GM18870 (cell line): ENCODE data around the gene MEF2B.

Experiments
- ATAC-seq: cut with Tn5 transposase; IDR thresholded peaks from one replicate; pipeline ENCODE4 v1.9.1; 2021; ENCODE audit warnings: moderate library complexity; ENCODE audit not compliant: unreplicated experiment

Gene MEF2B

DNA sequence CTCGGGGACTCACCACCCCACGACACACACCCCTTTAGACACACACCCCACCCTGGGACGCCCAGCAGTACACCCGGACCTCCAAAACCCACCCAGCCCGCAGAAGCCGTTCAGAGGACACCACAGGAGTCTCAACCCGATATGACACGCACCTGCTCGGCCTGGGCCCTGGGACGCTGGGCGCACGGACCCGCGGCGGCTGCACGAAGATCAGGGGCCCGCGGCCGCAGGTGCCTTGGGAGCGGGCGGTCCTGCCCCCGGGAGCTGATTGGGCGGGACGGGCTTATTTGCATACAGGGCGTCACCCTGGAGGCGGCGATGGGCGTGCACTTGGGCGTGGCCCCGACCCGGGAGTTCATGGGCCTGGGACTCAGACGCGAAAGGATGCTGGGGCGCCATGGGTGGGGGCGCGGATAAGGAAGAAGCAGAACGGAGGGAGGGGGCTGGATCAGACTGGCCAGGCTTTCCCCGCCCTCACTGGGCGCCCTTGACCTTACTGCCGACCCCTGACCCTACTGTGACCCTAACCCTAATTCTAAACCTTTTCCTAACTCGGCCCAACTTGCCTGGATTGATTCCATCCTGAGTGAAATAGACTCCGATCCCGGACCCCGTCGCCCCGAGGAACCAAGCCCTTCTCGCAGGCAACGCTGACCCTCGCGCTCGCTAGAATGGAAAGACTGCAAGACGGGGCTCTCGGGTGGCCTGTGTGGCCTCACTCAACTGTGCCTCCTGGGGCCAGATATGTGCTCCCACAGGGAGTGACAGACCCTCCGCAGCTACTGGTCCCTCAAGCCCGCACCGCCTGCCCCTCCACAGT, at the start of gene MEF2B:
TSS of gene MEF2B (minus strand) at position 211 of the 820 bp plus-strand sequence. CDS start 19,528 bp downstream, outside the sequence.
- ATAC-seq = peak; percentile 60

DNA sequence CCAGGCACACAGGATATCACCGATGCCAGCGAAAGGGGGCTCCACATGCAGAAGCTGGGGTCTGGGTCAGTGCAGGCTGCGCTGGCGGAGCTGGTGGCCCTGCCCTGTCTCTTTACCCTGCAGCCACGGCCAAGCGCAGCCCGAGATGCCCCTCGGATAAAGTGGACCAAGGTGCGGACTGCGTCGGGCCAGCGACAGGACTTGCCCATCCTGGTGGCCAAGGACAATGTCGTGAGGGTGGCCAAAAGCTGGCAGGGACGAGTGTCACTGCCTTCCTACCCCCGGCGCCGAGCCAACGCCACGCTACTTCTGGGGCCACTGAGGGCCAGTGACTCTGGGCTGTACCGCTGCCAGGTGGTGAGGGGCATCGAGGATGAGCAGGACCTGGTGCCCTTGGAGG, 48.8 kb upstream of the MEF2B start:
- no peak for ATAC-seq

GRCh38 chr19:19217099-19217498, 47.0 kb upstream of the MEF2B start:
- no peak for ATAC-seq

GRCh38 chr19:19215792-19216191, 45.7 kb upstream of the MEF2B start:
- ATAC-seq = no peak

DNA sequence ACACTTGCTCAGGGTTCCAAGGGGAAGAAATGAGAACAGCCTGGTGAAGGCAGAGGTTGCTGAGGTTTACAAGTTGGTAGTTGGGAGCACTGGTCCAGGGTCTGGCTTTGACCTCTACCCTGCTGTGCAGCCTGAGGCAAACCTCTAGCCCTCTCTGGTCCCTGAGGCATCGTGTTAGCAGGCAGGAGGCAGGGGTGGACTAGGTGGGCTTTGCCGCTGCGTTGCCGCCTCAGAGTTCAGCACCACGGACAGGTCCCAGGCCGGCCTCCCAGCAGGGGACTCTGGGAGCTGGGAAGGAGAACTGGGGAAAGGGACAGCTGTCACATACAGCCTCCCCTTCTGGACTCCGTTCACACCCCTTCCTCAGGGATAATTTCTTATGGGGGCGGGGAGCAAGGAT, 44.8 kb upstream of the MEF2B start:
- ATAC-seq = no peak

- no peak for ATAC-seq
Measured at GRCh38 chr19:19214159-19214490, 44.1 kb upstream of the MEF2B start.

DNA sequence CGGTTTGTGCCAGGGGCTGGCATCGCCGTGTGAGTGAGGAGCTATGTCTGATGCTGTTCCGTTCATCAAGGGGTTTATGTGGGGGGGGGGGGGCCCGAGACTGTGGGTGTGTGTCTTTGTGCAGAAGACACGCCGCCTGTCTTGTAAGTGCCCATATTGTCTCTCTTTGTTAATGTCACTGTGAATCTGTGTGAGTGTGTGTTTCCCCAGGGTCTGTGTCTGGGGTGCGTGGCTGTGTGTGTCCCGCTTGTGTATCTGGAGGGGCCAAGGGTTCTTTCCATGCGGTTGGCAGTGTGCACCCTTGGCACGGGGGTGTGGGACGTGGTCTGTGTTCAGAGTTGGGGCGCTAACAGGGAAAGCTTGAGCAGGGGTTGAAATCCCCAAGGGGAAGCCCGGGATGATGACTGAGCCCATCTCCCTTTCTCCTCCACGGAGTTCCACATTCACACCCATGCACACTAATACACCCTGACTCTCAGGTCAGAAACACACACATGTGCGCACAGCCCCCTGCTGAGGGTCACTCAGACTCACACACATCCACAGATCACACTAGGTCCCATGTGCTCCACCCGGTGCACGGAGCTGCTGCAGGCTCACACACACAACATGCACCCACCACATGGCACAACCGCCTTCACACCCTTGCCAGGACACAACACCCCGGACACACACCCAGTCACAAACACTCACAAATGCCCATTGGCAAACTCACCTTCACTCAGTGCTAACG, 43.5 kb upstream of the MEF2B start:
- no peak for ATAC-seq

GRCh38 chr19:19212916-19213315, 42.9 kb upstream of the MEF2B start:
- no peak for ATAC-seq

GRCh38 chr19:19211499-19212420, 41.7 kb upstream of the MEF2B start, which contains the start of gene NCAN:
Gene NCAN, plus strand, starts transcription at chr19:19211958. Its CDS starts 4,996 bp downstream, at chr19:19216954.
- no peak for ATAC-seq

DNA sequence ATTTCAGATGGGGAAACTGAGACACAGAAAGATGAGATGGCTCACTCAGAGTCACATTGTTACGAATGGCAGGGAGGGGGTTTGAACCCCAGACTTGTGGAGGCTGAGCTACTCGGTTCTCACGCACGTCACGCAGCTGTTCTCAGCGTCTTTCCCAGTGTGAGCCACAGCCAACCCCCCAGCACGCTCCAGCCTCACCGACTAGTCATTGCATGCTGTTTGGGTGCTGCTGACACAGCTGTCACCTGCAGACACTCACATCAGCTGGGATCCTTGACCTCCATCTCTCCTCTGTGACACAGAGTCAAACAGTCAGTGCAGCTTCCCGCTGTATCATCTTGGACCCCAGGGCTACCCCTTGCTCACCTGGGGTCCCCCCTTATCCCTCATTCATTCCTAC, 39.3 kb upstream of the MEF2B start:
- ATAC-seq = no peak

- no peak for ATAC-seq
Measured at GRCh38 chr19:19207637-19208572, 37.8 kb upstream of the MEF2B start.

GRCh38 chr19:19206938-19207337, 36.9 kb upstream of the MEF2B start:
- no peak for ATAC-seq

DNA sequence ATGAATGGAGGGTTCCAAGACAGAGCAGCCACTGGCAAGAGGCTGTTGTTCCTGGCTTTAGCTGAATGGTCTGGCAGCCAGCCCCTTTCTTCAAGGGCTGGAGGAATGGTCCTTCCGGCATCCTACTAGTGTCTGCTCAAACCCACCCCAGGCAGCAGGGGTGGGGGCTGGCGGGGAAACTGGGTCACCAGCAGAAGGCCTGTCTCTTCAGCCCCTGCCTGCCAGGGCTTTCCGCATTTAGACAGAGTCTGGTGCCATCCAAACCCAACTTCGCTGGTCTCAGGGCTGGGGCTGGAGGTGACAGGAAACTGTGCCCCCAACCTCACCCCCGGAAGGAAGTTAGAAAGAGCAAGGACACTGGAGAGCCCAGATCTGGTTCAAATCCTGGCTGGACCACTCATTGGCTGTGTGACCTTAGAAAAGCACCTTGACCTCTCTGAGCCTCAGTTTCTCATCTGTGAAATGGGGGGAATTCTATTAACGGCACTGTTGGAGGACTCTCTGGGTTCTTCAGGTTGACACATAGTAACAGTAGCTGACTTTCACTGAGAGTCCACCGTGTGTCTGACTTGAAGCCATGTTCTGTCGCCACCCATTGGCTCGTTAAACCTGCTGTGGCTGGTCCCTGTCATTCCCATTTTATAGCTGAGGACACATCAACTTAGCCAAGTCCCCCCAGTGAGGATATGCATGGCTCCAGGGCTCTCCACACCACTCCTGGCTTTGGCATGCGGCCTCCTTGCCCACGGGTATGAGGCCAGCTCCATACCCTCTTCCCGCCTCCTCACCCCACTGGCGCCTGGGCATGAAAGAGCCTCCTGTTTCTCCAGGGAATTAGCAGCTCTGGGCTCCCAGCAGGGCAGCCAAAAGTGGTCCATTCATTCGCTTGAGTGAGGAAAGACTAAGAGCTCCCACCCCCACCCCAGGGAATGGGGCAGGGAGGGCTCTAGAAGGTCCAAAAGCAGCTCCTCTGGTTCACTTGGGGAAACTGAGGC, 35.6 kb upstream of the MEF2B start:
- ATAC-seq = no peak

DNA sequence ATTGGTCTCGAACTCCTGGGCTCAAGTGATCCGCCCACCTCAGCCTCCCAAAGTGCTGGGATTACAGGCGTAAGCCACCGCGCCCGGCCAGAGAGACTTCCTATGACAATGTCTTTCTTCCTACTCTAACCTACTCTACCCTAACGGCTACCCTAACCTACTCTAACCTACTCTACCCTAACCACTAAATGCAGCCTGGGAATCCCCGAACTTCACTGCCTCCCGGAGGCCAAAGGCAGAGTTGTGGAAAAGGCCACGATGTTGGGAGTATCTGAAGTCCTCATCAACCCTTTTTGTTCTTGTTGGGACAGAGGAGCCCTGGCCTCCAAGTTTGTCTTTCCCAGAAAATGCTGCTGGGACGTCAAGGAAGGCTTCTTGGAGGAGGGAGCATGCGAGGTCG, 34.1 kb upstream of the MEF2B start:
- ATAC-seq = no peak

- ATAC-seq = no peak
Measured at GRCh38 chr19:19203012-19203856, 33.2 kb upstream of the MEF2B start, which contains the start of gene NR2C2AP. Gene NR2C2AP, minus strand, starts transcription at chr19:19203414. Its CDS starts 354 bp downstream, at chr19:19203060.

GRCh38 chr19:19202707-19203011, 32.6 kb upstream of the MEF2B start:
- ATAC-seq = no peak

DNA sequence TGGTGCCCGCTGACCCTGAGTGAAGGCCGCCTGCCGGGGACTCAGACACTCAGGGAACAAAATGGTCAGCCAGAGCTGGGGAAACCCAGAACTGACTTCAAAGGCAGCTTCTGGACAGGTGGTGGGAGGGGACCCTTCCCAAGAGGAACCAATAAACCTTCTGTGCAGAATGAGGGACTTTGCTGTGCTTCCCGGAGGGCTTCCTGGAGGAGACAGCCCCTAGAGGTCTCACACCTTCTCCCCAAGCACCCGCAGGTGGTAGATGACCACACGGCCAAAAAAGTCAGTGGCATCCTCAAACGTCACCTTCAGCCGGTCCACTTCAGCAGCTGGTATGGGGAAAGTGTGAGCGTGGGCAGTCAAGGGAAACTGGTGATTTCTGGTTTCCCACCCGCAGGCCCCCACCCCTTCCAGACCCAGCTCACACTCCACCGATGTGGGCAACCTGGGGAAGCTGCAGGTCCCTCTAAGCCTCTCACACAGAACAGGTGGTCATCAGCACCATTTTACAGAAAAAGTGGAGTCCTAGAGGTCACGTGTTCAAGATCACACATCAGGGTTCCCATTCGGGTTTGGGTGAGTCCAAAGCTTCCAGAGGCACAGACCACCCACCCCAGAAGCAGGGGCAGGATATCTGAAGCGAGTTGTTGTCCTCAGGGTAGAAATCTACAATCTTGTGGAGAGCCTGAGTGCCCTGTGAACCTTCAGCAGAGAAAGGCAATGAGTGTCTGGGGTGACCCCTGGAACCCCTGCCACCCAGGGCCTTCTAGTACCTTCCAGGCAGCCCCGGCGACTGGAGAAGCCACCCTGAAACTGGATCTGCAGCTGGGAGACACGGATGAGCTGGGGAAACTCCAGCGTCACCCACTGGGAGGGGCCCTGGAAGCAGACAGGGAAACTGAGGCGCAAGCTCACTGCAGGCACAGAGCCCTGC, 31.9 kb upstream of the MEF2B start:
- no peak for ATAC-seq
